GM12878 (cell line): Measurements from ENCODE around the gene AKAP5. TPM values are rescaled to one million over a fixed set of nuclear protein-coding genes. Genes with fewer than 3 reads are reported as not detected.
A peak's percentile ranks its signal among the peaks of the same experiment; 100 is the strongest.

ENCODE experiments used
- BCL11A ChIP-seq: IDR thresholded peaks from 2 replicates; pipeline ENCODE4 v1.6.1; 2011; ENCODE audit warnings: low read depth, low read length
- BHLHE40 ChIP-seq, 2 experiments: fragments of 450-650 bp in 1 of 2; IDR thresholded peaks; 2 replicates each; pipeline ENCODE4 v1.6.1; 2011 to 2017; ENCODE audit warnings: low read depth in 2 of 2, borderline replicate concordance in 1 of 2, improper control_type of control experiment in 1 of 2, low read length in 1 of 2, mild to moderate bottlenecking in 1 of 2
- E2F4 ChIP-seq: IDR thresholded peaks from 2 replicates; pipeline ENCODE4 v1.6.1; 2012; ENCODE audit warnings: low read depth, low read length, improper control_type of control experiment
- ESRRA ChIP-seq: IDR thresholded peaks from 2 replicates; pipeline ENCODE4 v1.6.1; 2012; ENCODE audit warnings: mild to moderate bottlenecking, low read length, improper control_type of control experiment
- EZH2 ChIP-seq: IDR thresholded peaks from 2 replicates; pipeline ENCODE4 v1.6.1; 2012; ENCODE audit warnings: low read depth, mild to moderate bottlenecking, control low read depth, inconsistent platforms, low read length, borderline replicate concordance; ENCODE audit not compliant: control insufficient read depth
- FOXM1 ChIP-seq: IDR thresholded peaks from 2 replicates; pipeline ENCODE4 v1.6.1; 2012; ENCODE audit warnings: low read depth, mild to moderate bottlenecking, inconsistent platforms, low read length, moderate library complexity
- IKZF1 ChIP-seq: fragments of 450-650 bp; conservative IDR thresholded peaks from 2 replicates; pipeline ENCODE4 v1.6.1; 2017; ENCODE audit warnings: antibody characterized with exemption, mild to moderate bottlenecking
- JUNB ChIP-seq: IDR thresholded peaks from 2 replicates; pipeline ENCODE4 v1.6.1; 2016; ENCODE audit warnings: antibody characterized with exemption, mild to moderate bottlenecking
- MTA3 ChIP-seq: IDR thresholded peaks from 2 replicates; pipeline ENCODE4 v1.6.1; 2012; ENCODE audit warnings: low read length, inconsistent platforms, borderline replicate concordance
- NFXL1 ChIP-seq: fragments of 450-650 bp; IDR thresholded peaks from 2 replicates; pipeline ENCODE4 v1.6.1; 2017; ENCODE audit warnings: antibody characterized with exemption, mild to moderate bottlenecking, borderline replicate concordance
- POU2F2 ChIP-seq: IDR thresholded peaks from 3 replicates; pipeline ENCODE4 v1.6.1; 2011; ENCODE audit warnings: low read depth, mild to moderate bottlenecking, low read length, borderline replicate concordance
- SMAD5 ChIP-seq: IDR thresholded peaks from 2 replicates; pipeline ENCODE4 v1.6.1; 2016; ENCODE audit warnings: antibody characterized with exemption, low read depth
- SPI1 ChIP-seq: IDR thresholded peaks from 2 replicates; pipeline ENCODE4 v1.6.1; 2011; ENCODE audit warnings: low read depth, mild to moderate bottlenecking, low read length, moderate library complexity, borderline replicate concordance; ENCODE audit not compliant: insufficient read depth
- STAT3 ChIP-seq: IDR thresholded peaks from 2 replicates; pipeline ENCODE4 v1.6.1; 2011; ENCODE audit warnings: low read depth, low read length, improper control_type of control experiment
- YY1 ChIP-seq: IDR thresholded peaks from 2 replicates; pipeline ENCODE4 v1.6.1; 2011; ENCODE audit warnings: low read depth, mild to moderate bottlenecking, low read length
- ZBTB4 ChIP-seq: fragments of 450-650 bp; formaldehyde crosslinking; IDR thresholded peaks from 2 replicates; pipeline ENCODE4 v1.4.0; 2022; ENCODE audit warnings: mild to moderate bottlenecking, moderate library complexity
- polyA plus RNA-seq, 11 experiments: library from polyadenylated mRNA; depleted of rRNA in 4 of 11; unstranded in 6 of 11; stranded (reverse) in 5 of 11; fragments of >200 nt; fragmentation: Nextera tagmentation in 4 of 11; fragmentation: Illumina TruSeq in 1 of 11; extraction: Ambion mirVana in 4 of 11; extraction: Trizol in 1 of 11; gene quantifications; 1 replicate in 1 of 11; 2 replicates in 10 of 11; pipeline versions ENCODE4 v1.2.1 to v1.2.3, GENCODE V29; 2011 to 2016; ENCODE audit warnings: inconsistent platforms in 2 of 11, missing spikeins in 2 of 11, low read depth in 1 of 11
- total RNA-seq, 4 experiments: library from RNA; depleted of rRNA in 3 of 4; stranded (reverse); fragments of >200 nt in 3 of 4; fragmentation: Illumina TruSeq in 1 of 4; extraction: Trizol in 1 of 4; gene quantifications; 2 replicates each; pipeline versions ENCODE4 v1.2.1 to v1.2.3, GENCODE V29; 2013 to 2021
- TF ChIP-seq, protein P1 (sequence below): fragments of 450-650 bp; conservative IDR thresholded peaks from 2 replicates; pipeline ENCODE4 v1.6.1; 2017; ENCODE audit warnings: mild to moderate bottlenecking, moderate library complexity
- TF ChIP-seq, protein P2 (sequence below): fragments of 450-650 bp; IDR thresholded peaks from 2 replicates; pipeline ENCODE4 v1.6.1; 2017; ENCODE audit warnings: mild to moderate bottlenecking, moderate library complexity

Gene AKAP5
- total and polyA plus RNA-seq, 10 of the 15 experiments (the other 5 are each of a cell fraction or from before 2014, with no cell fraction given) = 0.45 to 5.1 (median 1.7) TPM

- TF ChIP-seq JUNB (no peak), ESRRA (no peak), POU2F2 (no peak), ZBTB4 (0 out of 2 replicates have a peak, but pooled peaks have one; percentile 27), SMAD5 (peak; percentile 43; the same call in 1 of the 2 replicates), BCL11A (peak; percentile 84), FOXM1 (peak; percentile 84), EZH2 (peak; percentile 80; the same call in 1 of the 2 replicates), MTA3 (0 out of 2 replicates have a peak, but pooled peaks have one; percentile 25), YY1 (no peak), SPI1 (no peak), E2F4 (no peak), IKZF1 (peak; percentile 24; the same call in 1 of the 2 replicates), STAT3 (no peak), NFXL1 (no peak), BHLHE40 (IDR thresholded peaks at IDR 0.05; ENCODE audit: borderline replicate concordance in 1 of 2, low read depth in 2 of 2, low read length in 1 of 2) (peak in 1 of 2 experiments; percentile 57; a peak in 2 of 4 replicates)
- TF ChIP-seq, protein P1, sequence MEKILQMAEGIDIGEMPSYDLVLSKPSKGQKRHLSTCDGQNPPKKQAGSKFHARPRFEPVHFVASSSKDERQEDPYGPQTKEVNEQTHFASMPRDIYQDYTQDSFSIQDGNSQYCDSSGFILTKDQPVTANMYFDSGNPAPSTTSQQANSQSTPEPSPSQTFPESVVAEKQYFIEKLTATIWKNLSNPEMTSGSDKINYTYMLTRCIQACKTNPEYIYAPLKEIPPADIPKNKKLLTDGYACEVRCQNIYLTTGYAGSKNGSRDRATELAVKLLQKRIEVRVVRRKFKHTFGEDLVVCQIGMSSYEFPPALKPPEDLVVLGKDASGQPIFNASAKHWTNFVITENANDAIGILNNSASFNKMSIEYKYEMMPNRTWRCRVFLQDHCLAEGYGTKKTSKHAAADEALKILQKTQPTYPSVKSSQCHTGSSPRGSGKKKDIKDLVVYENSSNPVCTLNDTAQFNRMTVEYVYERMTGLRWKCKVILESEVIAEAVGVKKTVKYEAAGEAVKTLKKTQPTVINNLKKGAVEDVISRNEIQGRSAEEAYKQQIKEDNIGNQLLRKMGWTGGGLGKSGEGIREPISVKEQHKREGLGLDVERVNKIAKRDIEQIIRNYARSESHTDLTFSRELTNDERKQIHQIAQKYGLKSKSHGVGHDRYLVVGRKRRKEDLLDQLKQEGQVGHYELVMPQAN = no peak
- TF ChIP-seq, protein P2, sequence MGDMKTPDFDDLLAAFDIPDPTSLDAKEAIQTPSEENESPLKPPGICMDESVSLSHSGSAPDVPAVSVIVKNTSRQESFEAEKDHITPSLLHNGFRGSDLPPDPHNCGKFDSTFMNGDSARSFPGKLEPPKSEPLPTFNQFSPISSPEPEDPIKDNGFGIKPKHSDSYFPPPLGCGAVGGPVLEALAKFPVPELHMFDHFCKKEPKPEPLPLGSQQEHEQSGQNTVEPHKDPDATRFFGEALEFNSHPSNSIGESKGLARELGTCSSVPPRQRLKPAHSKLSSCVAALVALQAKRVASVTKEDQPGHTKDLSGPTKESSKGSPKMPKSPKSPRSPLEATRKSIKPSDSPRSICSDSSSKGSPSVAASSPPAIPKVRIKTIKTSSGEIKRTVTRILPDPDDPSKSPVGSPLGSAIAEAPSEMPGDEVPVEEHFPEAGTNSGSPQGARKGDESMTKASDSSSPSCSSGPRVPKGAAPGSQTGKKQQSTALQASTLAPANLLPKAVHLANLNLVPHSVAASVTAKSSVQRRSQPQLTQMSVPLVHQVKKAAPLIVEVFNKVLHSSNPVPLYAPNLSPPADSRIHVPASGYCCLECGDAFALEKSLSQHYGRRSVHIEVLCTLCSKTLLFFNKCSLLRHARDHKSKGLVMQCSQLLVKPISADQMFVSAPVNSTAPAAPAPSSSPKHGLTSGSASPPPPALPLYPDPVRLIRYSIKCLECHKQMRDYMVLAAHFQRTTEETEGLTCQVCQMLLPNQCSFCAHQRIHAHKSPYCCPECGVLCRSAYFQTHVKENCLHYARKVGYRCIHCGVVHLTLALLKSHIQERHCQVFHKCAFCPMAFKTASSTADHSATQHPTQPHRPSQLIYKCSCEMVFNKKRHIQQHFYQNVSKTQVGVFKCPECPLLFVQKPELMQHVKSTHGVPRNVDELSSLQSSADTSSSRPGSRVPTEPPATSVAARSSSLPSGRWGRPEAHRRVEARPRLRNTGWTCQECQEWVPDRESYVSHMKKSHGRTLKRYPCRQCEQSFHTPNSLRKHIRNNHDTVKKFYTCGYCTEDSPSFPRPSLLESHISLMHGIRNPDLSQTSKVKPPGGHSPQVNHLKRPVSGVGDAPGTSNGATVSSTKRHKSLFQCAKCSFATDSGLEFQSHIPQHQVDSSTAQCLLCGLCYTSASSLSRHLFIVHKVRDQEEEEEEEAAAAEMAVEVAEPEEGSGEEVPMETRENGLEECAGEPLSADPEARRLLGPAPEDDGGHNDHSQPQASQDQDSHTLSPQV = 0 out of 2 replicates have a peak, but pooled peaks have one; percentile 60
Observed at GRCh38 chr14:64444984-64445845, 20.1 kb upstream of the AKAP5 start (continued).
